Small intestine (tissue), 7 donors: Measurements from ENCODE around the gene HCST. TPM values are rescaled to one million over a fixed set of nuclear protein-coding genes. Genes with fewer than 3 reads are reported as not detected.
A peak's percentile ranks its signal among the peaks of the same experiment; 100 is the strongest.

Experiments used
- DNase-seq, 2 donors: peaks; one replicate each; pipeline versions ENCODE4 v3.0.0 to v3.0.0-alpha.2; 2013
- FAIRE-seq: peaks from 2 replicates; lab custom pipeline; 2012; peaks lifted over from hg19 to GRCh38; lab: Jason Lieb, UNC
- H3K27ac ChIP-seq, 3 donors: one replicate each; pipeline ENCODE4 v1.5.1; 2013; ENCODE audit warnings: low read length in 2 of 3, mild to moderate bottlenecking in 2 of 3, control low read depth in 1 of 3, inconsistent platforms in 1 of 3, low read depth in 1 of 3, moderate library complexity in 1 of 3
- H3K27me3 ChIP-seq, 3 donors: one replicate each; pipeline ENCODE4 v1.6.1; 2013; ENCODE audit warnings: low read length in 3 of 3, inconsistent platforms in 1 of 3; ENCODE audit not compliant: control insufficient read depth in 3 of 3, insufficient read depth in 3 of 3
- H3K36me3 ChIP-seq, 3 donors: one replicate each; pipeline ENCODE4 v1.6.1; 2013; ENCODE audit warnings: low read length in 3 of 3, inconsistent platforms in 1 of 3, low read depth in 1 of 3, mild to moderate bottlenecking in 1 of 3, moderate library complexity in 1 of 3; ENCODE audit not compliant: control insufficient read depth in 3 of 3, insufficient read depth in 2 of 3
- H3K4me1 ChIP-seq, 3 donors: one replicate each; pipeline ENCODE4 v1.6.1; 2013; ENCODE audit warnings: low read length in 2 of 3, inconsistent platforms in 1 of 3, low read depth in 1 of 3, mild to moderate bottlenecking in 1 of 3, moderate library complexity in 1 of 3; ENCODE audit not compliant: control insufficient read depth in 3 of 3, insufficient read depth in 2 of 3
- H3K4me3 ChIP-seq, 3 donors: one replicate each; pipeline ENCODE4 v1.5.1; 2013; ENCODE audit warnings: low read length in 3 of 3, control low read depth in 1 of 3, inconsistent platforms in 1 of 3, low read depth in 1 of 3, mild to moderate bottlenecking in 1 of 3, moderate library complexity in 1 of 3
- H3K9me3 ChIP-seq, 2 donors: one replicate each; pipeline ENCODE4 v1.6.1; 2013; ENCODE audit warnings: low read depth in 1 of 2, low read length in 1 of 2; ENCODE audit not compliant: control insufficient read depth in 2 of 2, insufficient read depth in 1 of 2
- WGBS, 3 donors: extraction: QIAGEN DNeasy Blood & Tissue Kit; methylation state at CpG; one replicate each; pipeline ENCODE4 v1.1.7; 2013; 5-methylcytosine and 5-hydroxymethylcytosine counted together
- polyA plus RNA-seq, 4 donors: library from polyadenylated mRNA; stranded (reverse) in 3 of 4; unstranded in 1 of 4; fragments of 200-250 nt in 3 of 4; fragments of 120-200 nt in 1 of 4; gene quantifications; one replicate each; pipeline versions ENCODE4 v1.2.1 to v1.2.3, GENCODE V29; 2013
- donor health status: healthy with polysubstance abuse.
- donor health status: control.
- donor health status: control.
- donor health status: Bipolar disorder and iron deficiency.
- donor health status: healthy.

Gene HCST
- polyA plus RNA-seq, 4 donors = 2.7 to 17.6 (median 11.0) TPM

DNA sequence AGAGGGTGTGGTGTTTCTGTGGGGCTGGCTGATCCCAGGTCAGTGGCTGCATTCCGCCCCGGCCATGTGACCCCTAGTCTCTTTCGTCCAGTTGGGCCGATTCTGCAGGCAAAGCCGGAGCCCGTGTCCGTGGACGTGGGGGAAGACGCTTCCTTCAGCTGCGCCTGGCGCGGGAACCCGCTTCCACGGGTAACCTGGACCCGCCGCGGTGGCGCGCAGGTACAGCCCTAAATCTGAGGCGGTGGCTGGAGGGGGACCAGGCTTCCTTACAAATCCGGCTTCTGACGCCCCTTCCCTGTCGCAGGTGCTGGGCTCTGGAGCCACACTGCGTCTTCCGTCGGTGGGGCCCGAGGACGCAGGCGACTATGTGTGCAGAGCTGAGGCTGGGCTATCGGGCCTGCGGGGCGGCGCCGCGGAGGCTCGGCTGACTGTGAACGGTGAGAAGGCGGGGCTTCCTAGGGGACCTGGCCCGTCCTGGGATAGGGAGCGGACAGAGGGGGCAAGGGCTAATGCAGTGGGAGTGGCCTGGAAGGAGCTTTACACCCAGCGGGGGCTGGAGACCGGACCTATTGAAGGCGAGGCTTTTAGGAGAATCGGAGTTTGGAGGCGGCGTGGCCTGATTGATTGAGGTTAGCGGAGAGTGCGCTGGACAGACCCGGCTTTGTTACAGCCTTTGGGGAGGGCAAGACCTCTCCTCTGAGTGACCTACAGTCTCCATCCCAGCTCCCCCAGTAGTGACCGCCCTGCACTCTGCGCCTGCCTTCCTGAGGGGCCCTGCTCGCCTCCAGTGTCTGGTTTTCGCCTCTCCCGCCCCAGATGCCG, 41.3 kb upstream of the HCST start:
- Histone ChIP-seq H3K27me3 (peaks cover 3 to 70% (median 25%) of the 10 kb centered on the region in 3 donors), H3K9me3 (peaks cover 0 to 5% of the 10 kb centered on the region in 2 donors), H3K4me1 (peaks cover 0 to 5% (median 4%) of the 10 kb centered on the region in 3 donors), H3K27ac (no peak overlapping the region), H3K4me3 (no peak overlapping the region), H3K36me3 (no peaks in the 10 kb centered on the region)
- WGBS, 3 donors = 12 to 30% (median 25%) methylated on average over 53 to 55 of the region's 55 CpGs
- DNase-seq (peak; percentile 14 to 35), FAIRE-seq (no peak)

GRCh38 chr19:35861640-35862160, 40.6 kb upstream of the HCST start:
- Histone ChIP-seq H3K4me1 (peaks cover 0 to 4% (median 0%) of the 10 kb centered on the region in 3 donors), H3K36me3 (no peaks in the 10 kb centered on the region), H3K27me3 (peaks cover 3 to 69% (median 25%) of the 10 kb centered on the region in 3 donors), H3K4me3 (no peak overlapping the region), H3K9me3 (peaks cover 0 to 5% of the 10 kb centered on the region in 2 donors), H3K27ac (no peak overlapping the region)
- DNase-seq = no peak
- 46 to 54% (median 54%) methylated on average over 18 to 19 of the region's 19 CpGs for WGBS, 3 donors
- no peak for FAIRE-seq

DNA sequence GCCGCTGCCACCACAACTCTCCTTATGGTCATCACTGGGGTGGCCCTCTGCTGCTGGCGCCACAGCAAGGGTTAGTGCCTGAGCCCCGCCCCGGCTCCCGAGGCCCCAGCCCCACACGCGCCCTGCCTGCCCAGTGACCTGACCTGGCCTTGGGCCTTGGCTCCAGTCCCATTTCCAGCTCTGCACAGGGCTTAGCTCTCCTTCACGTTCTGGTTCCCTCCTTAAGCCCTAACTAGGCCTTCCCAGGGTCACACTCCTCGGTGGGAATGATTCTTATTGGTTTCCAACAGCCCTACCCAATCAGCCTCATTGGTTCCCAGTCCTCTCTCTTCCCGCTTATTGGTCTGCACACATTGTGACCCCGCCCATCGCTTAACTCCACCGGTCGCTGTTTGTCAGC, 39.8 kb upstream of the HCST start:
- Histone ChIP-seq H3K4me1 (no peaks in the 10 kb centered on the region), H3K9me3 (peaks cover 0 to 5% of the 10 kb centered on the region in 2 donors), H3K4me3 (no peak overlapping the region), H3K27me3 (peaks cover 0 to 62% (median 20%) of the 10 kb centered on the region in 3 donors), H3K27ac (no peak overlapping the region), H3K36me3 (no peaks in the 10 kb centered on the region)
- DNase-seq (no peak), FAIRE-seq (no peak)
- WGBS, 3 donors = 69 to 80% (median 71%) methylated on average over 14 of the region's 14 CpGs

GRCh38 chr19:35863018-35863417, 39.3 kb upstream of the HCST start:
- peaks cover 0 to under 1% (median 0%) of the 10 kb centered on the region in 3 donors for H3K4me1 ChIP-seq
- H3K36me3 ChIP-seq = no peaks in the 10 kb centered on the region
- DNase-seq (no peak), FAIRE-seq (no peak)
- no peak overlapping the region for H3K4me3 ChIP-seq
- peaks cover 0 to 5% of the 10 kb centered on the region in 2 donors for H3K9me3 ChIP-seq
- H3K27ac ChIP-seq = no peak overlapping the region
- H3K27me3 ChIP-seq = peaks cover 0 to 63% (median 24%) of the 10 kb centered on the region in 3 donors
- 76 to 92% (median 84%) methylated on average over 5 of the region's 5 CpGs for WGBS, 3 donors

DNA sequence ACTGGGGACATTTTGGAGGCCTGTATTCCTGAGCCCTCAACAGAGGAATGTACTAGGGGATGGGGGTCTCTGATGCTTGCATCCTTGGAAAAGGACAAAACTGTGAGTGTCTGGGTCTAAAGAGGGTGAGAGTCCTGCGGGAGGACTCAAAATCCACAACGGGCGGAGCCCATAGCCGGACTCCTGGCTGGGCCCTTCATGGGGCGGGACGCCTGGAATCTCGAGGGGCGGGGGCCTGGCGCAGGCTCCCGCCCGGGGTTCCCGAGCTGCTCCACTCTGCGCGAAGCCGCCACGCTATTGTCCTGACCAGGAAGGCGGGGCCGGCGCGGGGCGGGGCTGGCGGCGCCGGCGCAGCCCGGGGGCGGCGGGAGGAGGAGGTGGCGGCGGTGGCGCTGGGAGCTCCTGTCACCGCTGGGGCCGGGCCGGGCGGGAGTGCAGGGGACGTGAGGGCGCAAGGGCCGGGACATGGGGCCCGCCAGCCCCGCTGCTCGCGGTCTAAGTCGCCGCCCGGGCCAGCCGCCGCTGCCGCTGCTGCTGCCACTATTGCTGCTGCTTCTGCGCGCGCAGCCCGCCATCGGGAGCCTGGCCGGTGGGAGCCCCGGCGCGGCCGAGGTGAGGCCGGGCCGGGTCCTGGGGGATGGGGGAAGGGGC, 34.0 kb upstream of the HCST start, which contains the start of gene APLP1:
Gene APLP1 (plus strand): TSS at position 403 of the 651 bp plus-strand sequence. CDS start 63 bp downstream, at position 466.
- DNase-seq (peak; percentile 49 to 77), FAIRE-seq (no peak)
- Histone ChIP-seq H3K4me3 (peak within 1 kb of the TSS in 2 of 3 donors; percentile 29 to 39), H3K36me3 (no peaks in the 10 kb centered on the region), H3K27ac (peak within 1 kb of the TSS in 1 of 3 donors; percentile 28), H3K27me3 (peaks cover 2 to 49% (median 4%) of the 10 kb centered on the region in 3 donors), H3K9me3 (no peaks in the 10 kb centered on the region), H3K4me1 (peaks cover 0 to 18% (median 3%) of the 10 kb centered on the region in 3 donors)
- 1 to 2% (median 1%) methylated on average over 22 to 60 of the region's 60 CpGs for WGBS, 3 donors

DNA sequence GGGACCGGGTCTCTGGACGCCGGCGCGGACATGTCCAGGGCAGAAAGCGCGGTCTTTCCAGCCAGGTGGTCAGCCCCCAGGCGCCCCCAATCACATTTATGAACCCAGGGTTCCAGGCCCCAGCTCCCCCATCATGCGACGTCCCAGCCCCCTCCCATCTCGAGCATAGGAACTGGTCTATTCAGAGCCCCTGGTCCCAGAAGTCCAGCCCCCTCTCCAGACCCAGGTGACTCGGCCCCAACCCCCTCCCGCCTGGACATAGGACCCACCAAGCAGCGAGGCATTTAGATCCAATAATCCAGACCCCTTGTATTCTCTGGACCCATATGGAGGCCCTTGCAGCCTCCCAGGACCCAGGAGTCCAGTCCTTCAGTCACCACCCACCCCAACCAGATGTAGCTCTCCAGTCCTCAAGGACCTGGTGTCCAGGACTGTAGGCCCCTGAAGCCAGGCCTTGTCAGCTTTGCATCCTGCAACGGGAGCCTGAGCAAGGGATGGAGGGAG, 33.5 kb upstream of the HCST start:
- no peak for DNase-seq
- Histone ChIP-seq H3K36me3 (no peaks in the 10 kb centered on the region), H3K27ac (peak overlapping the region in 1 of 3 donors; percentile 28), H3K4me3 (peak overlapping the region in 2 of 3 donors; percentile 29 to 39), H3K27me3 (peaks cover 2 to 49% (median 4%) of the 10 kb centered on the region in 3 donors), H3K4me1 (peaks cover 0 to 18% (median 3%) of the 10 kb centered on the region in 3 donors), H3K9me3 (no peaks in the 10 kb centered on the region)
- no peak for FAIRE-seq
- 1 to 4% (median 3%) methylated on average over 12 to 15 of the region's 15 CpGs for WGBS, 3 donors

GRCh38 chr19:35869327-35870123, 32.8 kb upstream of the HCST start:
- Histone ChIP-seq H3K27me3 (peaks cover 2 to 49% (median 4%) of the 10 kb centered on the region in 3 donors), H3K4me1 (peaks cover 0 to 18% (median 3%) of the 10 kb centered on the region in 3 donors), H3K36me3 (no peaks in the 10 kb centered on the region), H3K9me3 (no peaks in the 10 kb centered on the region), H3K4me3 (peak overlapping the region in 2 of 3 donors; percentile 14 to 29), H3K27ac (peak overlapping the region in 1 of 3 donors; percentile 28)
- no peak for FAIRE-seq
- DNase-seq = peak; percentile 54 to 79
- WGBS, 3 donors = 1 to 3% (median 2%) methylated on average over 47 to 51 of the region's 51 CpGs
